ENCODE measurements around the gene HES6.

GRCh38 chr2:238236571-238236970, 3.3 kb downstream of the HES6 start:
- TF ChIP-seq, protein P1, sequence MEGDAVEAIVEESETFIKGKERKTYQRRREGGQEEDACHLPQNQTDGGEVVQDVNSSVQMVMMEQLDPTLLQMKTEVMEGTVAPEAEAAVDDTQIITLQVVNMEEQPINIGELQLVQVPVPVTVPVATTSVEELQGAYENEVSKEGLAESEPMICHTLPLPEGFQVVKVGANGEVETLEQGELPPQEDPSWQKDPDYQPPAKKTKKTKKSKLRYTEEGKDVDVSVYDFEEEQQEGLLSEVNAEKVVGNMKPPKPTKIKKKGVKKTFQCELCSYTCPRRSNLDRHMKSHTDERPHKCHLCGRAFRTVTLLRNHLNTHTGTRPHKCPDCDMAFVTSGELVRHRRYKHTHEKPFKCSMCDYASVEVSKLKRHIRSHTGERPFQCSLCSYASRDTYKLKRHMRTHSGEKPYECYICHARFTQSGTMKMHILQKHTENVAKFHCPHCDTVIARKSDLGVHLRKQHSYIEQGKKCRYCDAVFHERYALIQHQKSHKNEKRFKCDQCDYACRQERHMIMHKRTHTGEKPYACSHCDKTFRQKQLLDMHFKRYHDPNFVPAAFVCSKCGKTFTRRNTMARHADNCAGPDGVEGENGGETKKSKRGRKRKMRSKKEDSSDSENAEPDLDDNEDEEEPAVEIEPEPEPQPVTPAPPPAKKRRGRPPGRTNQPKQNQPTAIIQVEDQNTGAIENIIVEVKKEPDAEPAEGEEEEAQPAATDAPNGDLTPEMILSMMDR (conservative IDR thresholded peaks at IDR 0.05; ENCODE audit: low read length), result no peak
- TF ChIP-seq EZH2phosphoT487 (IDR thresholded peaks at IDR 0.05; ENCODE audit: borderline replicate concordance), result no peak

Data from Loucy (cell line).